H9 (cell line): ENCODE measurements around the gene MRPS34. TPM values are rescaled to one million over a fixed set of nuclear protein-coding genes. Genes with fewer than 3 reads are reported as not detected.

ENCODE experiments used
- DNase-seq: peaks from one replicate; pipeline ENCODE4 v3.0.0-alpha.2; 2017
- H2AFZ ChIP-seq: one replicate; pipeline ENCODE4 v1.6.1; 2013; ENCODE audit warnings: mild to moderate bottlenecking, low read length, control low read depth, moderate library complexity
- H2AK5ac ChIP-seq: 2 replicates; pipeline ENCODE4 v1.6.1; 2013; ENCODE audit warnings: low read length, control low read depth, mixed read lengths; ENCODE audit not compliant: insufficient read length
- H2BK120ac ChIP-seq: one replicate; pipeline ENCODE4 v1.6.1; 2013; ENCODE audit warnings: low read depth, mild to moderate bottlenecking, low read length, control low read depth, inconsistent platforms; ENCODE audit not compliant: poor library complexity, severe bottlenecking
- H2BK12ac ChIP-seq: 2 replicates; pipeline ENCODE4 v1.6.1; 2013; ENCODE audit warnings: low read length, control low read depth, mixed read lengths, low read depth; ENCODE audit not compliant: insufficient read length
- H2BK15ac ChIP-seq: 2 replicates; pipeline ENCODE4 v1.6.1; 2013; ENCODE audit warnings: low read depth, low read length, control low read depth
- H2BK20ac ChIP-seq: one replicate; pipeline ENCODE4 v1.6.1; 2013; ENCODE audit warnings: low read depth, mild to moderate bottlenecking, low read length, control low read depth, inconsistent platforms; ENCODE audit not compliant: poor library complexity, severe bottlenecking
- H2BK5ac ChIP-seq: 2 replicates; pipeline ENCODE4 v1.6.1; 2013; ENCODE audit warnings: low read length, control low read depth, mixed read lengths; ENCODE audit not compliant: insufficient read length
- H3K14ac ChIP-seq: 2 replicates; pipeline ENCODE4 v1.6.1; 2013; ENCODE audit warnings: low read length, control low read depth; ENCODE audit not compliant: insufficient read depth
- H3K18ac ChIP-seq: 2 replicates; pipeline ENCODE4 v1.6.1; 2013; ENCODE audit warnings: low read depth, mild to moderate bottlenecking, mixed read lengths, low read length, control low read depth; ENCODE audit not compliant: insufficient read length
- H3K23ac ChIP-seq: 2 replicates; pipeline ENCODE4 v1.6.1; 2013; ENCODE audit warnings: low read length, control low read depth, mixed read lengths, low read depth; ENCODE audit not compliant: insufficient read length
- H3K23me2 ChIP-seq: 2 replicates; pipeline ENCODE4 v1.6.1; 2013; ENCODE audit warnings: low read depth, mild to moderate bottlenecking, mixed read lengths, low read length, control low read depth; ENCODE audit not compliant: insufficient read length, poor library complexity, severe bottlenecking
- H3K27ac ChIP-seq: 2 replicates; pipeline ENCODE4 v1.5.1; 2013; ENCODE audit warnings: low read length, control low read depth, mixed read lengths, low read depth; ENCODE audit not compliant: insufficient read length
- H3K27me3 ChIP-seq: 2 replicates; pipeline ENCODE4 v1.6.1; 2013; ENCODE audit warnings: low read length, control low read depth, inconsistent platforms; ENCODE audit not compliant: insufficient read depth
- H3K4ac ChIP-seq: 2 replicates; pipeline ENCODE4 v1.6.1; 2013; ENCODE audit warnings: low read depth, mild to moderate bottlenecking, control low read depth, inconsistent platforms, low read length, moderate library complexity
- H3K4me1 ChIP-seq: 2 replicates; pipeline ENCODE4 v1.6.1; 2013; ENCODE audit warnings: low read length, control low read depth, inconsistent platforms; ENCODE audit not compliant: insufficient read depth
- H3K4me2 ChIP-seq: 2 replicates; pipeline ENCODE4 v1.6.1; 2013; ENCODE audit warnings: low read length, control low read depth, mixed read lengths; ENCODE audit not compliant: insufficient read length, insufficient read depth
- H3K56ac ChIP-seq: 2 replicates; pipeline ENCODE4 v1.6.1; 2013; ENCODE audit warnings: low read depth, mild to moderate bottlenecking, mixed read lengths, low read length, control low read depth; ENCODE audit not compliant: insufficient read length
- H3K79me1 ChIP-seq: 2 replicates; pipeline ENCODE4 v1.6.1; 2013; ENCODE audit warnings: low read depth, mild to moderate bottlenecking, moderate library complexity, low read length, control low read depth, inconsistent platforms; ENCODE audit not compliant: insufficient read depth, poor library complexity, severe bottlenecking
- H3K79me2 ChIP-seq: 2 replicates; pipeline ENCODE4 v1.6.1; 2013; ENCODE audit warnings: low read length, control low read depth, inconsistent platforms; ENCODE audit not compliant: insufficient read depth
- H3K9ac ChIP-seq: 2 replicates; pipeline ENCODE4 v1.6.1; 2013; ENCODE audit warnings: low read length, control low read depth, mixed read lengths; ENCODE audit not compliant: insufficient read length; ENCODE audit errors: extremely low read depth
- H3K9me3 ChIP-seq: one replicate; pipeline ENCODE4 v1.6.1; 2013; ENCODE audit warnings: low read depth, low read length, inconsistent platforms; ENCODE audit not compliant: control insufficient read depth
- H3T11ph ChIP-seq: one replicate; pipeline ENCODE4 v1.6.1; 2013; ENCODE audit warnings: mild to moderate bottlenecking, low read length, control low read depth, inconsistent platforms
- H4K20me1 ChIP-seq: one replicate; pipeline ENCODE4 v1.6.1; 2013; ENCODE audit not compliant: control insufficient read depth, insufficient read length, insufficient read depth
- H4K5ac ChIP-seq: 2 replicates; pipeline ENCODE4 v1.6.1; 2013; ENCODE audit warnings: low read depth, mild to moderate bottlenecking, mixed read lengths, low read length, control low read depth; ENCODE audit not compliant: insufficient read length
- H4K8ac ChIP-seq: replicated peaks from 2 replicates; pipeline ENCODE4 v1.6.1; 2013; ENCODE audit warnings: low read length, control low read depth, mixed read lengths, low read depth; ENCODE audit not compliant: insufficient read length
- H4K91ac ChIP-seq: 2 replicates; pipeline ENCODE4 v1.6.1; 2013; ENCODE audit warnings: low read depth, mild to moderate bottlenecking, moderate library complexity, mixed read lengths, low read length, control low read depth; ENCODE audit not compliant: insufficient read length
- H3K27ac Mint-ChIP-seq, 3 experiments: 2 replicates in 2 of 3; 3 replicates in 1 of 3; pipeline ENCODE4 v1.8.0; 2020 to 2021; ENCODE audit warnings: mixed read lengths in 3 of 3, mild to moderate bottlenecking in 1 of 3, moderate library complexity in 1 of 3
- H3K27me3 Mint-ChIP-seq: 2 replicates; pipeline ENCODE4 v1.8.0; 2021; ENCODE audit warnings: low read depth, mild to moderate bottlenecking, moderate library complexity, mixed read lengths
- H3K36me3 Mint-ChIP-seq, 3 experiments: 2 replicates in 2 of 3; 3 replicates in 1 of 3; pipeline ENCODE4 v1.8.0; 2020 to 2021; ENCODE audit warnings: low read depth in 3 of 3, mixed read lengths in 3 of 3; ENCODE audit not compliant: insufficient read depth in 1 of 3
- H3K4me1 Mint-ChIP-seq, 2 experiments: 2 replicates each; pipeline ENCODE4 v1.8.0; 2020; ENCODE audit warnings: mixed read lengths in 2 of 2
- H3K4me3 Mint-ChIP-seq, 2 experiments: 2 replicates in 1 of 2; 3 replicates in 1 of 2; pipeline ENCODE4 v1.8.0; 2020 to 2021; ENCODE audit warnings: mild to moderate bottlenecking in 2 of 2, mixed read lengths in 2 of 2, moderate library complexity in 1 of 2
- H3K9me3 Mint-ChIP-seq, 2 experiments: 2 replicates in 1 of 2; 3 replicates in 1 of 2; pipeline ENCODE4 v1.8.0; 2020; ENCODE audit warnings: mild to moderate bottlenecking in 2 of 2, mixed read lengths in 2 of 2, moderate library complexity in 1 of 2
- WGBS: extraction: QIAGEN DNeasy Blood & Tissue Kit; methylation state at CpG from one replicate; pipeline ENCODE4 v1.1.7; 2013; ENCODE audit warnings: missing lambda C conversion rate, low lambda C conversion rate, mixed read lengths; ENCODE audit not compliant: insufficient read length; ENCODE audit errors: extremely low coverage; 5-methylcytosine and 5-hydroxymethylcytosine counted together
- total RNA-seq: library from RNA; stranded (reverse); gene quantifications from 2 replicates; pipeline ENCODE4 v1.2.1, GENCODE V29; 2021
- TF ChIP-seq, protein P1 (sequence below): fragments of 200-600 bp; sonication (generic); conservative IDR thresholded peaks from 3 replicates; pipeline ENCODE4 v1.8.0; 2021; ENCODE audit warnings: antibody characterized with exemption, mild to moderate bottlenecking

MRPS34 gene
- total RNA-seq, 1 experiment from 2014 or later = 205 TPM

DNA sequence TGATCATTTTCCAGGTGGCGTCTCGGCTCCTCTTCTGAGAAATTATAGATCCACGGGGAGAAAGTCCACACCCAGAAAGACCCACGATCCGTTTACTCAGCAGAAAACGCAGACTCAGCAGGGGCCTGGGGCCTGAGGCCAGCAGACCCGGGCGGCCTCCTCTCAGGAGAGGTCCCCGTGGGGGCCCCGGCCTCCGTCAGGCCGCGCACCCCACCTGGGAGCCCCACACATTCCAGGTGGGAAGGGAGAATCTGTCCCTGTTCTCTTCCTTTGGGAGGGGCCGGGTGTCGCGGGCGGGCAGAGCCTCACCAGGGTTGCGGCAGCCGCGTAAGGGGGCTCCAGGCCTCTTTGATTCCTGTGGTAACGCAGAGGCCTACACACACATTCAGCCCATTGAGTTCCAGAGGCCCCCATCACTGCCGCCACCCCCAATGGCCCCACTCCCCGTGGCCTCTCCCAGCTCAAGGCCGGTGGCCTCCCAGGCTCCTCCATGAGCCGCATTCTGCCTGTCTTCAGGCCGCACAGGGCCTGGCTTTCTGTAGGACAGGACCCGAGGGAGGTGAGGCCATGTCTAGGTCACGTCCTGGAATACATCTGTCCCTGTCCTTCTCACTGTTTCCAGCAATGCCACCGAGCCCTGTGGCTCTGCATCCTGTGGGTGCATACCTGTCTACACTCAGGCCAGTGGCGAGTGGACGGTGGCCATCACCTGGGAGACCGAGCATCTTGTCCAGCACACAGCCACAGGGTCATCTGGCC, 22.2 kb upstream of the MRPS34 start:
- Histone ChIP-seq H4K5ac (no peak overlapping the region), H2BK15ac (no peak overlapping the region), H3K4me1 (no peaks in the 10 kb centered on the region), H2BK5ac (no peak overlapping the region), H3K9me3 (peaks cover 7% of the 10 kb centered on the region), H3K18ac (no peak overlapping the region), H3K27ac (no peak overlapping the region), H3K23me2 (no peaks in the 10 kb centered on the region), H3T11ph (no peak overlapping the region), H2BK20ac (no peak overlapping the region), H2AK5ac (no peak overlapping the region), H4K20me1 (no peaks in the 10 kb centered on the region), H3K23ac (no peak overlapping the region), H3K4me2 (no peak overlapping the region), H3K79me1 (no peaks in the 10 kb centered on the region), H2BK12ac (no peak overlapping the region), H2BK120ac (no peak overlapping the region), H4K91ac (no peak overlapping the region), H3K4ac (no peak overlapping the region), H3K9ac (no peak overlapping the region), H3K79me2 (no peaks in the 10 kb centered on the region), H3K27me3 (no peaks in the 10 kb centered on the region), H2AFZ (no peak overlapping the region), H4K8ac (no peak overlapping the region), H3K56ac (no peak overlapping the region), H3K14ac (no peak overlapping the region)
- Mint-ChIP-seq H3K9me3 (peaks cover 32 to 34% of the 10 kb centered on the region in 2 experiments), H3K4me1 (no peaks in the 10 kb centered on the region), H3K27ac (no peak overlapping the region), H3K36me3 (peaks cover 16 to 27% (median 21%) of the 10 kb centered on the region in 3 experiments), H3K27me3 (no peaks in the 10 kb centered on the region), H3K4me3 (no peak overlapping the region; a peak in 2 of 5 replicates)
- WGBS = no CpG with 5 or more reads among the region's 32 CpGs
- no peak for DNase-seq
- TF ChIP-seq, protein P1, sequence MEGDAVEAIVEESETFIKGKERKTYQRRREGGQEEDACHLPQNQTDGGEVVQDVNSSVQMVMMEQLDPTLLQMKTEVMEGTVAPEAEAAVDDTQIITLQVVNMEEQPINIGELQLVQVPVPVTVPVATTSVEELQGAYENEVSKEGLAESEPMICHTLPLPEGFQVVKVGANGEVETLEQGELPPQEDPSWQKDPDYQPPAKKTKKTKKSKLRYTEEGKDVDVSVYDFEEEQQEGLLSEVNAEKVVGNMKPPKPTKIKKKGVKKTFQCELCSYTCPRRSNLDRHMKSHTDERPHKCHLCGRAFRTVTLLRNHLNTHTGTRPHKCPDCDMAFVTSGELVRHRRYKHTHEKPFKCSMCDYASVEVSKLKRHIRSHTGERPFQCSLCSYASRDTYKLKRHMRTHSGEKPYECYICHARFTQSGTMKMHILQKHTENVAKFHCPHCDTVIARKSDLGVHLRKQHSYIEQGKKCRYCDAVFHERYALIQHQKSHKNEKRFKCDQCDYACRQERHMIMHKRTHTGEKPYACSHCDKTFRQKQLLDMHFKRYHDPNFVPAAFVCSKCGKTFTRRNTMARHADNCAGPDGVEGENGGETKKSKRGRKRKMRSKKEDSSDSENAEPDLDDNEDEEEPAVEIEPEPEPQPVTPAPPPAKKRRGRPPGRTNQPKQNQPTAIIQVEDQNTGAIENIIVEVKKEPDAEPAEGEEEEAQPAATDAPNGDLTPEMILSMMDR = no peak
